ENCODE results near the gene RPS2.
"Not testable (repeated sequence)": the region's sequence is repeated elsewhere in the genome, so short reads cannot be mapped to it uniquely, and the experiment has no call there.

RPS2 gene

DNA sequence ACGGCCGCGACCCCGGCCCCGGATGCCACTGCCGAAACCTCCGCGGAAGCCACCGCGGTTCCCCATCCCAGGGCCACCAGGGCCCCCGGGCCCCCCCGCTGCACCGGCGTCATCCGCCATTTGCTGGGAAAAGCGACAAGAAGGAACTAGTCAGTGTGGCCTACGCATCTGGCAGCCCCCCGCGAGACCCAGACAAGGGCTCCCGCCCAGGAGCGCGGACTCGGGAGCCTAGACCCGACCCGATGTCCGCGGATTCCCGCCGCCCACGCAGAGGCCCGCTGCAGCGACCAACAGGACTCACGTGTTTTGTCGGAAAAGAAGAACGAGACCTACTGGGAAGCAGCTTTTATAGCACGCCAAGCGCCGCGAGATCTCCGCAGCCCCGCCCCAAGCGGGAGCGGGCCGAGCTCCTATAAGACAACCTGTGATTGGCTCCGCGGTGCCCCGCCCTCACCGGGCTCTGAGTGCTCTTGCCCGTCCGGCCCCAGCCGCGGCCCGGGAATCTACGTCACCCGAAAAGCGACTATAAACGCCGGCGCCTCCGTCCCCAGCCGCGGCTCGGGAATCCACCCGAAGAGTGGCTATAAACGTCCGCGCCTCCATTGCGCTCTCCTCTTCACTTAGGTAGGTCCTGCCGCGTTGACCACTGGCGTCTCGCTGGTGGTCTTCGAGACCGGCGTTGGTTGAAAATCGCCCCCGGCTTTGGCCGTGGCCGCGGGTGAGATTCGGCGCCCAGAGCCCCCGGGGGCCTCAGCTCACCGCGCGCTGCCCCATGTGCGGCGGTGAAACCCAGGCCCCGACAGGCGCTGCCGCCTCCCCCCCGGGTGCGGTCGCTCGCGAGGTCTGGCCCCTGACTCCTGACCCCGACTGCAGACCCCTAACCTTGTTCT, at the start of gene RPS2:
Gene RPS2, minus strand, starts transcription at position 321 of the 890 bp plus-strand sequence. Its CDS starts 201 bp downstream, at position 120.
- DNase-seq = peak; percentile 85 to 94

DNA sequence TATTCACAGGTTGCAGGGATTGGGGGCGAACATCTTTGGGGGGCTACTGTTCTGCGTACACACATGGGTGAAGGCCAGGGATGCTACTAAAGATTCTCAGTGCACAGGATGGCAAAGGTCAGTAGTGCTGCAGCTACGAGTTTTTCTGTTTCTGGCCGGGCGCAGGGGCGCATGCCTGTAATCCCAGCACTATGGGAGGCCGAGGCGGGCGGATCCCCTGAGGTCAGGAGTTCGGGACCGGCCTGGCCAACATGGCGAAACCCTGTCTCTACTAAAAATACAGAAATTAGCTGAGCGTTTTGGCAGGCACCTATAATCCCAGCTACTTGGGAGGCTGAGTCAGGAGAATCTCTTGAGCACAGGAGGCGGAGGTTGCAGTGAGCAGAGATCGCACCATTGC, 48.9 kb upstream of the RPS2 start:
- no peak for DNase-seq

DNA sequence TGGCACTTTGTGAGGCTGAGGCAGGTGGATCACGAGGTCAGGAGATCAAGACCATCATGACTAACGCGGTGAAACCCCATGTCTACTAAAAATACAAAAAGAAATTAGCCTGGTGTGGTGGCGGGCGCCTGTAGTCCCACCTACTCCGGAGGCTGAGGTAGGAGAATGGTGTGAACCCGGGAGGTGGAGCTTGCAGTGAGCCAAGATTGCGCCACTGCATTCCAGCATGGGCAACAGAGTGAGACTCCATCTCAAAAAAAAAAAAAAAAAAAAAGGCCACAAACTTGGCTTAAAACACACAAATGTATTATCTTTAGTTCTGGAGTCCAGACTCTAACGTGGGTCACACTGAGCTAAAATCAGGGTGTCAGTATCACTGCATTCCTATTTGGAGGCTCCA, 47.1 kb upstream of the RPS2 start:
- DNase-seq = not testable (repeated sequence)

DNA sequence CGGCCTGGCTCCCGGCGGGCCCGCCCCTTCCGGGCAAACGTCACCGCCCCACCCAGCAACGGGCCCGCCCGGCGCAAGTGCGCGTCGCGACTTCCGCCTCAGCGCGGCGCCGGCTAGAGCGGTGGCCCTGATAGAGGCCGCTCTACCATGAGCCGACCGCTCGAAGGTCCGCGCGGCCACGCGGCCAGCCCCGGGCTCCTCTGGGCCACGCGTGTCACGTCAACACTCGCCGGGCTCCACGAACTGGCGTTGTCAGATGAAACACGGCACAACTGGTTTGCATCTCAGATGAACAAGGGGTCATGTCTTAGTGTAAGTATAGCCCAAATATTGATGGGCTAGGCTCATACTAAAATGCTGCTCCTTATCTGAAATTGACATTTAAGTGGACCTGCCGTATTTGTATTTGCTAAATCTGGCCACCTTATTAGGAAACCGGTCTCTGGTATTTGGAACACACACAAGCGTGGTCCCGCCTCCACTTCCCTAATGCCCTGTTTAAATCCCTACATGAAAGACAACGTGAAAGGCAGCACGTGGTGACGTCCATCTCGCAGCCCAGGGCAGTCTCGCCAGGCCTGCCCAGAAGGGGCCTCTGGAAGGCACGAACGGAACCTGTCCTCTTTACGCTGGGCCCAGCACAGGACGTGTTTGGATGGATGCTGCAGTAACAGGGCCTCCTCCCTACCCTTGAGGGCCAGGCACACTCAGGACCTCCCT, 45.3 kb upstream of the RPS2 start, which contains the start of gene ZNF598:
Gene ZNF598, minus strand, starts transcription at position 31 of the 720 bp plus-strand sequence.
- peak in 1 of 2 experiments; percentile 57 for DNase-seq

DNA sequence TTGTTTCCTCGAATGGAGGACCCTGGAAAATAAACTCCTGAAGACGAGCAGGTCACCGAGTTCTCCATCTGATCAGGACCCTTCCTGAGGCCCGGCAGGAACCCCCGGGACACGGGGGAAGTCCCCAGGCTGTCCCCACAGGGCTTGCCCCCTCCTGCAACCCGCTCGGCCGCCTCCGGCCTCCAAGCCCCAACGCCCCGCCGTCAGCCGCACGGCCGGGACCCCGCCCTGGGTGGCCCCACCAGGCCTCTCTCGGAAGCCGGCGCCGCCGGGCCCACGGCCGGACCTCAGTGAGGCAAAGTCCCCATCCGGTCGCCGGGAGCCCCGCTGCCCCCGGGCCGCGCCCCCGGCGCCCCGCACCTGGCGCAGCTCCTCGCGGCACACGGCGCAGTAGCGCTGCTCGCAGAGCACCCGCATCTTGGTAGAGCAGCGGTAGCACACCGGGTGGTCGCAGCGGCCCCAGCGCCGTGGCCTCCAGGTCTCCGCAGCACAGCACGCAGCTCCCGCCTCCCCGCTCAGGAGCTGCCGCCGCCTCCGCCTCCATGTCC, 44.6 kb upstream of the RPS2 start:
- DNase-seq = no peak

DNA sequence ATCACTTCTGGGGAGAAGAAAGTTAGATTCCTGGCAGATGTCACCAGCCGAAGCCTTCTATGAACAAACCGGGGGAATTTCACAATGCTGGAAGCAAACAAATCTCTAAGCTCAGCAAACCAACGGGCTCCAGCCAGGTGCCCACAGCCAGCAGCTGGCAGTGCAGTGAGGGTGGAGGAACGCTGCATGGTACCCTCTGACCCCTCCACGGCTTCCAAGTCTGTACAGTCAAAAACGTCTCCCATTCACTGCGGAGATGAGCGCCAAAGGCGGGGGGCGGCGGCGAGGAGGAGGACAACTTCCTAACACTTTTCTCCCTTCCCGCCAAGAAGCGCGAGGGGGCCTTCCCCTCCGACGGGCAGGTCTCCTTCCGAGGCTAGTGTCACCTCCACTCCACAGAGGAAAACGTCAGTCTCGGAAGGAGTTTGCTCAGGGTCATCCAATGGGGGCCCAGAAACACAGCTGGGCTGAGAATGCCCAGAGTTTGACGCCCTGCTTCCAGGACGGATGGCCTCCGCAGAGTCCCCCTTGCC, 44.1 kb upstream of the RPS2 start:
- DNase-seq = no peak

DNA sequence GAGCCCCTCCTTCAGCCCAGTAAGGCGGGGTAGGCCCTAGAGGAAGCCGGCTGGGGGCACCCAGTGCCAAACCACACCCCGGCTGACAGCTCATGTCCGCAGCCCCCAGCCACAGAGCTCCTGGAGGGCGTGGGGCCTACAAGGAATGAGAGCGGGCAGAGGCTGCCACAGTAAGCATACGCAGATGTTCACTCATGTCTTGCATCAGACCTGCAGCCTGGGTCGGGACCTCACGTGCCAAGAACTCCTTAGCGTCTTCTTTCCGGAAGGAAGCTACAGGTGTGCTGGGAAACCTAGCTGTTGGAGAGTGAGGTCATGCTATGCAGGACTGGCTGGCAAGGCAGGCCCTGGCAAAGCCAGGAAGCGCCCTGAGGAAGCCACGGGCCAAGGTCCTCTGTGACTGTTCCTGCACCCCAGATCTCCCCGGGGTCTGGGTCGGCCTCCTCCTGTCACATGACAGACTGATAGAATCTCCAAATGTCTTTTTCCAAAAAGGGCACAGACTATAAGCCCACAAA, 43.4 kb upstream of the RPS2 start:
- no peak for DNase-seq

DNA sequence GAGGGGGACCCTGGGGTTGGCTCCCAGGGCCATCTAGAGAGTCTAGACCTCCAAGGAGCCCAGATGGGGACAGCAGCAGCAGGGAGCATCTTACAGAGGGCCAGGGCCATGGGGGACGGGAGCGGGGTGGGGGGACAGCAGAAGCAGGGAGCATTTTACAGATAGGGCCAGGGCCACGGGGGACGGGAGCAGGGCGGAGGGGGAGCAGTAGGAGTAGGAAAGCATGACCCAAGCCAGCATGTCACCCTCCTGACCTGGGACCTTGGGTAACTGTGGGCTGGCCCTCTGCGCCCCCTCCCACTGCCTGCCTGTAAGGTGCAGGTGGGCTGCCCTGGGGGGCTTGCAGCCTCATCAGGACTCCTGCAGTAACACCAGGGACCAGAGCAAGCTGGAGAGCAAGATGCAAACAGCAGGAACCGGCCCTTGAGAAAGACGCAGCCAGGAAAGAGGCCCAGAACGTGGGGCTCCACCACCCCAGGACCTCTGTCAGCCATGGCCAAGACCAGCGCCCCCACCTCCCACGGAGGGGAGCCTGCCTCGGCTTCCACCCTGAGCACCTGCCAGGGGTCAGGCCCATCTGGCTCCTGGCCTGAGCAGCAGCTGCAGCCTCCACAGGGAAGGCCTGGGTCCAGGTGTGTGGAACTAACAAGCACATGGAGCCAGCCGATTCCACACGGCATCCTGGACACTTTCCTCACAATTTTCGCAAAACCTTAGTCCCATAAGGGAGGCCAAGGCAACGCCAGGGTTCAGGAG, 42.6 kb upstream of the RPS2 start:
- no peak for DNase-seq

DNA sequence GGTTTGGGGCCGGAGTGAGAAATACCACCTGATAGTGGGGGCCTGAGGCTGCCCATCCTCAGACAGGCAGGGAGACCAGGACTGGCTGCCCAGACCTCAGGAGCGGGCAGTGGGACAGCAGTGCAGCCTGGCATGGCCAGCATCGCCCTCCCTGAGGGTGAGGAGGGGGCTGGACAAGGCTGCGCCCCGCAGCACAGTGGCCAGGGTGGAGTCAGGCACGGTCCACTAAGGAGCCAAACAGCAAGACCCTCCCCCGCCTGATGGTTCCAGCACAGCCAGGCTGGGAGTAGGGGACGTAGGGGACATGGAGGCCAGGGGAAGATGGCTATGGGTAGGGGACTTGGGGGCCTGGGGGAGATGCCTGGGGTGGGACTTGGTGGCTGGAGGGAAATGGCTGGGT, 41.7 kb upstream of the RPS2 start:
- no peak for DNase-seq

DNA sequence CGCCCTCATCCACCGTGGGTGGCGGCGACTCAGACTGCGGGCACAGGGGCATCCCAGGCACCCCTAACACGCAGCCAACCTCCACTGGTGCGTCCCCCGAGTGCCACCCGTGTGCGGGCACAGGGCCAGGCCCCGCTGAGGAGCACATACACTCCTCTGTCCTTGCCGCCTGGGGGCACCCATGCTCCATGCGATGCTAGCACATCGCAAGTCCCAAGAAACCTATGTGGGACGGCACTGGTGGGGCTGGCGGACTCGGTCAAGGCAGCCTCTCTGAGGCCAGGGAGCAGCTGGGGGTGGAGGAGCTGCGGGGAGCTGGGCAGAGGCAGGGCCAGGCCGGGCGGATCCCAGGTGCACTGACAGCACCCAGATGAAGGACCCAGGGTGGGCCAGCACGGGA, 41.0 kb upstream of the RPS2 start:
- no peak for DNase-seq

DNA sequence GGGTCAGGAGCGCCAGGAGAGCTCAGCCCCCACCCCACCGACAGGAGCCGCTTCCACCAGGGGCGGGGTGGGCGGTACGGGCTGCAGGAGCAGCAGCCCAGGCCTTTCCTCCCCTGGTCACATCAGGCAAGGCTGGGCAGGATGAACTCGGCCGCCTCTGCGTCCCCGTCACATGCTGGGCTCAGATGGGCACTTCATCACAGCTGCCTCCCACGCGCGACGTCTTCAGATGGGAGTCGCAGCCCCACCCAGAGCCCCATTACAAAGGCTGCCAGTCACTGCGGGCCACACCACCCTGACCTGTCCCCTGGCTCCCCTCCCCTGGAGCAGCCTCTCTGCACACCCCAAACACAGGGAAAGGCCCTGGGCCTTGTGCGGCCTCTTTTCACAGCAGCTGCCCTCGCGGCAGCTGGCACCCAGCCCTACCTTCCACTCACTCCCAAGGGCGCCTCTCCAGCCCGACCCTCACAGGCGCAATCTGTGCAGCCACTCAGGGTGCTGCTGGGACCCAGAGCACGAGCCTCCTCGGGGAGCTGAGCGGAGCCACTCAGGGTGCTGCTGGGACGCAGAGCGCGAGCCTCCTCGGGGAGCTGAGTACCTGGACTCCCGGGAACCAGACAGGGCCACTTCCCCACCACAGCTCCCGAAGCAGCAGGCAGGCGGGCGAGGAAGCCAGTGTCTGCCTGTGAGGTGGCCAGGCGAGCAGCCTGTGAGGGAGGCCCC, 40.3 kb upstream of the RPS2 start:
- no peak for DNase-seq

DNA sequence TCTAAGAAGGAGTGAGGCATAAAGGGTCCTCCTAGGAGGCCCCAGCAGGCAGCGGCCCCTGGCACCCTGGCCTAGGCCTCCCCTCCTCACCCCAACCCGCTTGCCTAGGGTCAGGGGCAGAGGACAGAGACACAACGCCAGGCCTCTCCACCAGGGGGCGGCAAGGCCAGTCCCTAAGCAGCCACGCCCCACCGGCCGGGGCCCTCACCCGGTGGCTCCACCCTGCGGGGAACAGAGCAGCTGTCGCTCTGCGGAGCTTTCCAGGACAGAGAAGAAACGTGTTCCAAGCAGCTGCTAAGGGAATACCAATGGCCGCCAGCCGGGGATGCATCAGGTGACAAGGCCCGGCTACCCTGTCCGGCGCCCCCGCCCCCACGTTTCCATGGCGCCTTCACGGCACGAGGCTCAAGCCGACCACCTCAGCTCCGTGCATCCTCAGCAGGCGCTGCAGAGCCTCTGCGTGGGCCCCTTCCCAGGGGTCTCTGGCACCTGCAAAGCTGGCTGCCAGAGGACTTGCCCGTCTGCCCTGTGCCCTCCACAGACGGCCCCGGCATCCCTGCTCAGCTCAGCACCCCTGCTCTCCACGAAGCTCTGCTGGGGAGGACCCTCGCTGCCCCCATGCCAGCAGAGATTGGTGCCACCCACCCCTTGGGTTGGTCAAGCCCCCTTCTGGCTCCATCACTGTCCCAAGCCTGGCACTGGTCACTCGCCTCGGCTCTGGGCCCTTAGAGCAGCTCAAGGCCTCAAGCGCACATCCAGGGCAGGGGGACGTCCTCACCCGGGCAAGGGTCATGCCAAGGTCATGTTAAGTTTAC, 39.4 kb upstream of the RPS2 start:
- peak in 1 of 2 experiments; percentile 63 for DNase-seq

DNA sequence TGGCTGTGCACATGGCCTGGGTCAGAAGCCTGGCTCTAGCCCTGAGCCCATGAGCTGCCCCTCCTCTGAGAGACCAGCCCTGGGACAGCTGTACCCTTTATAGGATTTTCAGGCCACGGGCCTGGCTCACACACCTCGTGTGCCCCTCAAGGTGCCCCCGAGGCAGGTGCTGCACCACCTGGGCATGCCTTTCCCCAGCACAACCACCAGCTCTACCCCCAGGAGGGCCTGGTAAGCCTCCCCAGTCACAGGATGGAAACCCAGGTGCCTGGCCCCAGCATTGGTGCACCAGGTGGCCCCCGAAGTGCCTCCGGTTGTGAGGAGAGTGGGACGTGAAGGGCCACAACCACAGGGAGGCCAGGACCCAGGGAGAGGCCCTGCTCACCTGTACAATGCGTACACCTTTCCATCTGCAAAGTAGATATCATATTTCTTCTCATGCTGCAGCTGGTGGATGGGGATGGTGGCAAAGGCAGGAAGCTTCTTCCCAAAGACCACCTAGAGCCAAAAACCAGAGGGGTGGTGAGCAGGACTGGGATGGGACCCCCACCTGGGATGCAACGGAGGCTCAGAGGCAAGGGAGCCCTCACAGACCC, 38.7 kb upstream of the RPS2 start:
- no peak for DNase-seq

DNA sequence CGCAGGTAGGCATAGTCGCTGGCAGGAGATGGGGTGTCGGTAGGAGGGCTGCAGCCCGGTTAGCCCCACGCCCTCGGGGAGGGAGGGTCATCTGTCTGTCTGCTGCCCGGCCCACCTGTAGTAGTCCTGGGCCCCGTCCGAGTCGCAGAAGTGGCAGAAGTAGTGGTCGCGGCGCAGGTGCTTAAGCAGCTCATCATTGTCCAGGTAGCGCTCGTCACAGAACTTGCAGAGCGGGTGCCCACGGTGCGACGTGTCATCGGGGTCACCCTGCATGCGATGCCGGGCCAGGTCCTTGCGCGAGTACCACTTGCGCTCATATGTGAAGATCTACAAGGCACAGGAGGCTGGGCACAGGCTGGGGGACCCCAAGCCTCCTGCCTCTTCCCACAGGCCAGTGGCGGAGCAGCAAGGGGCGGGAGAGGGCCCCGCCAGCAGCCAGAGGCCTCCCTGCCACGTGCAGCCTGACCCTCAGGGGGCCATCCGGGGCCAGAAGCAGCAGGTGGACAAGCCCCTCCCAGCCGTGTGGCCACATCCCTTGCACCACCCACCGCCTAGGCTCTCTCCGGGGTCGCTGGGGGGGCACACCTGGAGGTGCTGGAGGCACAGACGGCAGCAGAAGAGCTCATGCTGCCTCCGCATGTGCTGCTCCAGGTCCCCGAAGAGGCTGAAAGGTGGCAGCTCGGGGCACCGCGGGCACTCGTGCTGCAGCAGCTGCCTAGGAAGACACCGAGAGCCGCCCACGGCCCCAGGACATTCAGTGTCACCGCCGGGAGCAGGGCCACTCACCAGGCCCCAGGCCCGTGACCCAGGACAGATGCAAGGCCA, 38.0 kb upstream of the RPS2 start:
- no peak for DNase-seq

DNA sequence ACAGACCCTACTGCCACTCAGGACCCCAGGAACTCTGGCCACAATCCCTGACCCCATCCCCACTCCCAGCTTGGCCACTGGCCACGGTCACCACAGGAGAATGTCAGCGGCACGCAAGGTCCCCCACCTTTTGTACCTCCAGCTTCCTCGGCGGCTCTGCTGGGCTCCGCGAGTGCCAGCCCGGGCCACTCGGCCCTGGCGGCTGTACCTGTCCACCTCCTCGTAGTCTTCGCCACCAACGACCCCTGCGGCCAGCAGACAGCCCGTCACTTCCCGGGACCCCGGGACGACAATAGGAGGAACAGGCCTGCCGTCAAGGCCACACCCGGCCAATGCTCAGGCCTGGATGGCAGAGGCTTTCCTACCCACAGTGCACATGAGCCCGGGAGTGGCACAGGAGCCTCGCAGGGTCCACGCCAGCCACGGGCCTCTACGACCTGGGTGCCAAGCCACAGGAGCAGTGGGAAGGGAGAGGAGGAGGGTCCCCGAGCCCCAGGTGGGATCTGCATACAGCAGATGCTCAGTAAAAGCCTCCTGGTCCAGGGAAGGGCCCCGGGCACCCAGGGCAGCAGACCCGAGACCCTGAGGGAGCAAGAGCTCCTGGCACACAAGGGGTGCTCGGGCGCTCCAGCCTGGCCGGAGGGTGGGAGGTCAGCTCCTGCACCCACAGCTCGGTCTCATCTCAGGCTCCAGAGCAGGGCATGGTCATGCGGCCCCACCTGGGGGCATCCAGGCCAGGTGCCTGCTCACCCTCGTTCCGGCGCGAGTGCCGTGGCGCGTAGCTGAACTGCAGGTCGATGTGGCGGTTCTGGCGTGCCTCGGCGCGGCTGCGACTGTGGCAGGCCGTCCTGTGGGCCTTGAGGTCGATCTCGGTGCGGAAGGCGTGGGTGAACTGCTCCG, 37.1 kb upstream of the RPS2 start:
- DNase-seq = no peak

DNA sequence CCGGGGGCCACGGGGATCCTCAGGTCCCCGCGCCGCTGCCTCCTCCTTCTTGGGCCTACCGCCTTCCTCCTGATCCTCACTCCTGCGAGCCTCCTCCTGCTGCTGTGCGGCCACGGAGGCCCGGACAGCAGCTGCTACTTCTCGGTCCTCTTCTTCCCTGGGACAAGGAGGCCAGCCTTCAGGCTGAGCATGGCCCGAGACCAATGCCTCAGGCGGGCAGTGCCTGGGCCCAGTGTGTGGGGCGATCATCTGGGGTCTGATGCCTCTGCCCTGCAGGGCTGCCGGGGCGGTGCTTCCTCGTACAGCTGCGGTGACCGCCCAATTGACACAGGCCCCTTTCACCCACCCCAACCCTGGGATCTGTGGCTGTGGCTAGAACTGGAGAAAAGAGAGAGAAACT, 36.4 kb upstream of the RPS2 start:
- DNase-seq = no peak

DNA sequence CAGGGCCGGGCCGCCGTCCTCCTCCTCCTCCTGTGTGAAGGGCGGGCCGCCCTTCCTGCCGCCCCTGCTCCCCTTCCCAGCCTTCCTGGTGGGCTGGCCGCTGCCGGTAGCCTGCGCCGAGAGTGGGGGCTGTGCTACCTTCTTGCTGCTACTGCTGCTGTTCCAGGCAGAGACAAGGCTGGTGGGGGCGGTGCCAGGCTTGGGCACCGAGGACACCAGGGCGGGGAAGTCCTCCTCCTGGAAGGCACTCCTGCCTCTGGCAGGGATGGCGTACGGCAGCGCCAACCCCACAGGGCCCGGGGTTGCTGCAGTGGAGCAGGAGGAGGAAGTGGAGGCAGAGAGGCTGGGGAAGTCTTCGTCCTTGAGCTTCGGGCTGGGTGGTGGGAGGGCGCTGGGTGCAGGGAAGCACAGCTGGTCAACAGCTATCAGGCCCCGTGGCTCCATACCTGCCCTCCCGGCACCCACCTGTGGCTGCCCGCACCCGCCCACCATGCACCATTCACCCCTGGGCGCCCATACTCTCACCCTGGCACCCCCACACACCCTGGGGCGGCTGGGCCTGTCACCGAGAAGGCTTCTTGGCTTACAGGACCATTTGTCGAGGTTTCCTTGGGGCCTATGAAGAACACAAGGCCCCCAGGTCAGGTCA, 35.4 kb upstream of the RPS2 start:
- no peak for DNase-seq

Measured in SW 1271 (cell line).